ENCODE data around the gene OR9K2.
"Not testable (repeated sequence)": the region's sequence is repeated elsewhere in the genome, so short reads cannot be mapped to it uniquely, and the experiment has no call there.

OR9K2 gene, protein sequence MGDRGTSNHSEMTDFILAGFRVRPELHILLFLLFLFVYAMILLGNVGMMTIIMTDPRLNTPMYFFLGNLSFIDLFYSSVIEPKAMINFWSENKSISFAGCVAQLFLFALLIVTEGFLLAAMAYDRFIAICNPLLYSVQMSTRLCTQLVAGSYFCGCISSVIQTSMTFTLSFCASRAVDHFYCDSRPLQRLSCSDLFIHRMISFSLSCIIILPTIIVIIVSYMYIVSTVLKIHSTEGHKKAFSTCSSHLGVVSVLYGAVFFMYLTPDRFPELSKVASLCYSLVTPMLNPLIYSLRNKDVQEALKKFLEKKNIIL

DNA sequence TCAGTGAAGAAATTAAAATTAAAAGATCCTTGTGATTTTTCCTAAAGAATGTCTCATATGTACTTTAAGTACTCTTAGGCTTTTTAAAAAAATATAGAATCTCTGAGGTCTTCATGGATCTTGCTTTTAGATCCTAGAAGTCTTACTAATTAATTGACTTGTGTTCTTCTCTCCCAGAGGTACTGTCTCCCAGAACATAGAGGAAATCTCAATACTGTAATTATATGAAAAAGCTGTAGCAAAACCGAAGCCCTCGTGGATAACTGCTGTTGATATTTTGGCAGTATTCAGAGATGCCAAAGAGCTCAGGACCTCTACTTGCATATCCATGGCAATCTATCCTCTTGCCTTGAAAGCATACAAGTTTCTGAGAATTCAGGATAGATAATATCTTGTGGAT lies at the start of gene OR9K2:
OR9K2 (plus strand) TSS at position 301 of the 400 bp plus-strand sequence. CDS start 3,429 bp downstream, outside the sequence.
- DNase-seq = no peak

DNA sequence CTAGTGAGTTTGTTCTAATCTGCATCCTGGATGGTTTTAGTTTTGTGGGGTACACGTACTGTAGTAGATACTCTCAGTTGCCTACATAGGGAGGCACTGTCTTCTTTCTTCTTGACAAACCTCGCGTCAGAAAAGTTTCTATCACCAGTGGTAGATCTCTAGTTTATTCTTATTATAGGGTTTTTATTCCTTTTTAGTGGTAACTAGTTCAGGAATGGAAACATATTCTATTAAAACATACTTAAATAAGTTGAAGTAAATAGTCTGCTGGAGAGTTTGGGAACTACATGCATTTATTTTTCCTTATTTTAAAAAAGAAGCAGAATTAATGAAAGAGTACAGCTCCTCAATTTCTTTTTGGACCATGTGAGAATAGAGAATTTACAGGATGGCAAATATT lies 33.6 kb upstream of the OR9K2 start:
- DNase-seq = no peak

DNA sequence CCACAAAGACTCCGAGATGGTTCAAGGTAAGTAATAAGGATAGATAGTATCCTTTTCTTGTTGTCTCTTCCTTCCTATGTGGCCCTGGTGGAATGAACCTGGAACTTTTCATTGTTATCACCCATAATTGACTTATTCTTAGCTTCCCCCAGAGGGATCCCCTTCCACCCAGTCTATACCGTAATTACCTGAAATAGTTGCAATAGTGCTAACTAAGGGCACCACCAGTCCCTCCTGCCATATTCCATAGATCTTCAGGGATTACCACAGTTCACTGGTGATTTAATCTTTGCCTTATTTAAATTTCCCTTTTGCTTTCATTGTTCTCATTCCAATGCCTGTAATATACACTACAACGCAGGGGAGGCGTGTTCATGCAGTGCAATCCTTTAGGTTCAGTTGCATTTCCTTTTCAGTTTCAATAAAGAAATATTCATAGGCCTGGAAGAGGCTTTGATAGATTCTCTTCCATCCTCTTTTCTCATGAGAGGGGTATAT lies 13.8 kb upstream of the OR9K2 start:
- DNase-seq = no peak

DNA sequence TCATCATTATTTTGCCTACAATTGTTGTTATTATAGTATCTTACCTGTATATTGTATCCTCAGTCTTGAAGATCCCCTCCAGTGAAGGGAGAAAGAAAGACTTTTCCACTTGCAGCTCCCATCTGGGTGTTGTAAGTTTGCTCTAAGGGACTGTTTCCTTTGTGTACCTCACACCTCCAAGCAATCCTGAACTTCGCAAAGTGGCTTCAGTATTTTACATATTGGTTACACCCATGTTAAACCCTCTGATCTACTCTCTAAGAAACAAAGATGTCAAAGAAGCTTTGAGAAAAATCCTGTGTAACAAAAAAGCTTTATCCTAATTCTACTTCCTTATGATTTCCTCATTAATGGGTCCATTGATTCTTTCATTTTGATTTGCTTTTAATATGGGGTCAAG lies 10.1 kb upstream of the OR9K2 start:
- no peak for DNase-seq

DNA sequence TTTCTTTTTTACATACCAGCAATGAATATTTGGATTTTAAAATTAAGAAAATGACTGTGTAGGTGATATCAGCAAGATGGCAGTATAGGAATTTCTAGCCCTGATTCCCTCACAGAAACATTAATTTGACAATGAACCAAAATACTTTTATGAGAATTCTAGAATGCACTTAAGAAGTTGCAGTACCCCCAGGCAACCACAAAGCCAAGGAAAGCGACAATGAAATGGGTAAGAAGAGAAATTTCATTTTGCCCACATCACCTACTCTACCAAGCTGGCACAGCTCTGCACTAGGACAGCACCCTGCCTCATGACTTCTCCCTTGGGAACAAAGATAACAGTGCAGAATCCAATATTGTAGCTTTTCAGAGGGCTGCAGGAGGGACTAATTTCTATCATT lies 6.6 kb downstream of the OR9K2 start:
- no peak for DNase-seq

DNA sequence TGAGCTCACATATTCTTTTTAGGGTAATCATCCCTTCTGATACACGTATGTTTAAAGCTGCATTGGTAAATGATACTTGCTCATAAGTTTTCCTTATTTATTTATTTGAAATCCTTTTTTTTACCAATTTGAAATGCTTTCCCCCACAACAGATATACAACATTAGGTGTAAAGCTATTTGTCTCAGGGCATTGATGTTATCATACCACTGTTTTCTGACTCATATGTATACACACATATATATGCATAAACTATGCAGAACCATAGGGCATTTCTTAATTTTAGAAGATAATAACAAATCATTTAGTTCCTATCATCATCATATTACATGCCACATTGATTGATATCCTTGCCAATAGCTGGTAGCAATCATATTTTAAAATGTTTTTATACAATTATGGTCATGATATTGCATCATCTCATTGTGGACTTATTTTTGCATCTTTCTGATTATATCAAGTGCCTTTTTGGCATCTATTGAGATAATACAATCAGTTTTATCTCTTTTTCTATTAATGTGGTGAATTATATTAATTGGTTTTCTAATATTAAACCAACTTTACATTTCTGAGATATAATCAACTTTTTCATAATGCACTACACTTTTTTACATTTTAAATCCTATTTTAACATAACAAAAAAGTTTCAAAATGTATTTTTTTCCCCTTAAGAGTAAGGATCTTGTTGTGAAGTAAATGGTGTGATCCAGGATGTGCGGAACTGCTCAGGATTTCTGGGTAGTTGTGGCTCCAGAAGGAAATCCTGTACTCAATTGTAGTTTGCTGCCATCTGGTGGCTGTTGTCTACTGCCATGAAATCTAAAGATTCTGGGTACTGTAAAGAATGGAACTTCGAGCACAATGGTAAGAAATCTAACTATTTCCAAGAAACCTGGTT lies 16.7 kb downstream of the OR9K2 start:
- DNase-seq = peak; percentile 27

DNA sequence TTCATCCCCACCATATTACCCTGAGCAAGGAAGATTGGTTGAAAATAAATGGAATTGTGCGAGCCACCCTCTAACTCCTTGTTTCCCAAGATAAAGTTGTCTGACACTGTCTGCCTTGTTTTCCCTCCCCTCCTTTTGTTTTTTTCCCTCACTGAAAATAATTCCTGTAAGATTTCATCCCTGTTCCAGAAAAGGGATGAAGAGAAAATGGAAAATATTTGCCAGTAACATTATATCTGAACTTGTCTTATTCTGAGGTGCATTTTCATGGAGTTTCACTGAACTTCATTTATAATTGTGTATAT lies 17.3 kb downstream of the OR9K2 start:
- no peak for DNase-seq

DNA sequence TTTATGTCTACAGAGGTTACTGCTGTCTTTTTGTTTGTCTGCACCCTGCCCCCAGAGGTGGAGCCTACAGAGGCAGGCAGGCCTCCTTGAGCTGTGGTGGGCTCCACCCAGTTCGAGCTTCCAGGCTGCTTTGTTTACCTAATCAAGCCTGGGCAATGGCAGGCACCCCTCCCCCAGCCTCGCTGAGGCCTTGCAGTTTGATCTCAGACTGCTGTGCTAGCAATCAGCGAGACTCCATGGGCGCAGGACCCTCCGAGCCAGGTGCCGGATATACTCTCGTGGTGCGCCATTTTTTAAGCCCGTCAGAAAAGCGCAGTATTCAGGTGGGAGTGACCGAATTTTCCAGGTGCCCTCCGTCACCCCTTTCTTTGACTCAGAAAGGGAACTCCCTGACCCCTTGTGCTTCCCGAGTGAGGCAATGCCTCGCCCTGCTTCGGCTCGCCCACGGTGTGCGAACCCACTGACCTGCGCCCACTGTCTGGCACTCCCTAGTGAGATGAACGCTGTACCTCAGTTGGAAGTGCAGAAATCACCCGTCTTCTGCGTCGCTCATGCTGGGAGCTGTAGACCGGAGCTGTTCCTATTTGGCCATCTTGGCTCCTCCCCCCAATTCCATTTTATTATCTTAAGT lies 40.9 kb downstream of the OR9K2 start:
- peak; percentile 36 for DNase-seq

DNA sequence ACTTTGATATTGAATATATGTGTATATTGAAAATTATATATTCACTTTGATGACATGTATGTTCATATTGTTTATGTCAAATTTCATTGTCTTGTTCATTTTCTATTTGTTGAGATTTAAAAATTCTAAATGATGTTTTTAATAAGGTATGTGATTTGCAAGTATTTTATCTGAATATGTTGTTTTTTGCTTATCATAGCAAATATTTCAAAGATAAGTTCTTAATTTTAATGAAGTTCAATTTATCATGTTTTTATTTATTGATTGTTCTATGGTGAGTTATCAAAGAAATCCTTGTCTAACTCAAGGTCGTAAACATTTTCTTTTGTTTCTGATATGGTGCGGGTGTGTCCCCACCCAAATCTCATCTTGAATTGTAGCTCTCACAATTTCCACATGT lies 45.2 kb downstream of the OR9K2 start:
- no peak for DNase-seq

DNA sequence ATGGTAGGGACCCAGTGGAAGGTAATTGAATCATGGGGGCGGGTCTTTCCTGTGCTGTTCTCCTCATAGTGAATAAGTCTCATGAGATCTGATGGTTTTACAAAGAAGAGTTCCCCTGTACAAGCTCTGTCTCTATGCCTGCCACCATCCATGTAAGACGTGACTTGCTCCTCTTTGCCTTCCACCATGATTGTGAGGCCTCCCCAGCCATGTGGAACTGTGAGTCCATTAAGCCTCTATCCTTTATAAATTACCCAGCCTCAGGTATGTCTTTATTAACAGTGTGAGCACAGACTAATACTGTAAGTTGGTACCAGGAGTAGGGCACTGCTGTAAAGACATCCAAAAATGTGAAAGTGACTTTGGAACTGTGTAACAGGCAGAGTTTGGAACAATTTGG lies 45.6 kb downstream of the OR9K2 start:
- DNase-seq = not testable (repeated sequence)

DNA sequence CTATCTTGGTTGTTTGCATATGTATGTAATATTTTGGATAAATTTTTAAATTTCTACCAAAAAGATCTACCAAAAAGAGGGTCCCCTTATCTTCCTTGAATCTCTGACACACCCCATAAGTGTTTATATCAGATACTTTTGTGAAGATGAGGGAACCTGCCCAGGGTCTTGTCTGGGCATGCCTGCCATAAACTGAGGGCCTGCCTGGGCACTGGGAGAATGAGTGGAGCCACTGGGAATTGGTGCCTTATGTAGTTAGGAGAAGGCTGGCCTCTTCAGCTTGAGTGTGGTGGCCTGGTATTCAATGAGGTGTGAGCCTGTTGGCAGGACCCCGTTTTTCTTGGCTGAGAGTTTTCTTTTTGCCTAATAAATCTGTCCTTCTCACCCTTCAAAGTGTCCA lies 46.5 kb downstream of the OR9K2 start:
- peak; percentile 0 for DNase-seq

DNA sequence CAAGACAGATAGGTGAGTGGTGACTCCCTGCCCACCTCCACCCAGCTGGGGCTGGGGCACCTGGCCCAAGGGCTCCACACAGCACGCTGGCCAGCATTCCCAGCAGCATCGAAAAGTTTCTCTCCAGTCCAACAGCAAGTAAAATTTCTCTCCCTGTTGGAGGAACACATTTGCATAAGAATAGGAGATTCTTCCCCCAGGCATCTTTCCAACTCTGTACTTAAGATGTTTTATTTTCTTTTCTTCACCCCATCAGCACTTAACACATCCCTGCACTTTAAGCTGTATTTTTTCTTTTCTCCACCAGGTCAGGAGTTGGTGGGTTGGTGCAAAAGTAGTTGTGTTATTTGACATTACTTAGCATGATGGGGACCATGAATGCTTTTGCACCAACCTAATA lies 47.2 kb downstream of the OR9K2 start:
- no peak for DNase-seq

Data from NCI-H1105 treated with DMSO at 0.1 percent for 48 hours (cell line).